Upper lobe of right lung (tissue), 1 donor: Measurements from ENCODE around the gene ANK3. TPM values are rescaled to one million over a fixed set of nuclear protein-coding genes. Genes with fewer than 3 reads are reported as not detected.

Experiments
- ATAC-seq: fragments of 200-7000 bp; cut with Tn5 transposase; one replicate; pipeline ENCODE4 v1.9.1; 2020; ENCODE audit warnings: mild to moderate bottlenecking, moderate library complexity
- DNase-seq: peaks from one replicate; pipeline ENCODE4 v3.0.0-alpha.2; 2020
- H3K27ac ChIP-seq: fragments of 200-600 bp; one replicate; pipeline ENCODE4 v1.8.0; 2022
- H3K27me3 ChIP-seq: fragments of 200-600 bp; one replicate; pipeline ENCODE4 v1.8.0; 2022; ENCODE audit warnings: mild to moderate bottlenecking
- H3K36me3 ChIP-seq: fragments of 200-600 bp; one replicate; pipeline ENCODE4 v1.8.0; 2022
- H3K4me1 ChIP-seq: fragments of 200-600 bp; one replicate; pipeline ENCODE4 v1.8.0; 2022
- H3K4me3 ChIP-seq: fragments of 200-600 bp; one replicate; pipeline ENCODE4 v1.8.0; 2022; ENCODE audit warnings: mild to moderate bottlenecking
- H3K9me3 ChIP-seq: fragments of 200-600 bp; one replicate; pipeline ENCODE4 v1.8.0; 2022
- intact Hi-C: fragments of 100-400 bp; cut with DNase I; formaldehyde crosslinking; loops from one replicate; pipeline ENCODE4 v1.11.0; 2022
- total RNA-seq: library from RNA; stranded (reverse); fragmentation: NEBNext Ultra II Directional; extraction: Animal tissue kit (Norgen Biotek cat#: 25700); gene quantifications from one replicate; pipeline ENCODE4 v1.2.1, GENCODE V29; 2021
- TF ChIP-seq, protein P1 (sequence below): fragments of 200-600 bp; IDR thresholded peaks from one replicate; pipeline ENCODE4 v1.8.0; 2022; ENCODE audit warnings: antibody characterized with exemption
- donor health status: DM: no; HTN: yes; CAD: no; lungs with severe emphysema.

The ANK3 gene
- total RNA-seq, 1 donor from 2014 or later, result 91.1 TPM

DNA sequence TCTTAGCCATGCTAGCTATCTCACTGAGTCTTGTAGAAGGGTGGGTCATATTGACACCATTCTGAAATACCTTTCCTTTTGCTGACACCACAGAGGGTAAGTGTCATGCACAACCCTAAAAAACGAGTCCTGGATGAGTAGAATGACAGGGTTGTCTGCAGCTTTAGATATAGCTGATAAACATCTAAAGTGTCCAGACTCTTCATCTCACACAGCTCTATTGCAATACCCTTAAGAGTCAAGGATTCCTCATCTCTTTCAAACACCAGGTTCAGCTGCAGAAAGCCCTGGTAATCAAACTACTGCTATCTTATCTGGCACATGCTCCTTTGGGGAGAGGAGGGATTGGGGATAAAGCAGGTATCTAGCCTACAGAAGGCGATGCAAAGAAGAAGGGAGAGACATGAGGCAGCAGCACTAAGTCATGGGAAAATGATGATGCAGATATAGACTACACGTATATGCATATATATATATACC, 127.0 kb downstream of the ANK3 start:
- H3K27ac ChIP-seq, result no peak overlapping the region
- H3K27me3 ChIP-seq, result no peaks in the 10 kb centered on the region
- intact Hi-C loops, result no loop called here
- H3K4me3 ChIP-seq, result no peak overlapping the region
- ATAC-seq (no peak), DNase-seq (no peak)
- H3K36me3 ChIP-seq, result peaks cover 15% of the 10 kb centered on the region
- H3K9me3 ChIP-seq, result no peaks in the 10 kb centered on the region
- TF ChIP-seq, protein P1, sequence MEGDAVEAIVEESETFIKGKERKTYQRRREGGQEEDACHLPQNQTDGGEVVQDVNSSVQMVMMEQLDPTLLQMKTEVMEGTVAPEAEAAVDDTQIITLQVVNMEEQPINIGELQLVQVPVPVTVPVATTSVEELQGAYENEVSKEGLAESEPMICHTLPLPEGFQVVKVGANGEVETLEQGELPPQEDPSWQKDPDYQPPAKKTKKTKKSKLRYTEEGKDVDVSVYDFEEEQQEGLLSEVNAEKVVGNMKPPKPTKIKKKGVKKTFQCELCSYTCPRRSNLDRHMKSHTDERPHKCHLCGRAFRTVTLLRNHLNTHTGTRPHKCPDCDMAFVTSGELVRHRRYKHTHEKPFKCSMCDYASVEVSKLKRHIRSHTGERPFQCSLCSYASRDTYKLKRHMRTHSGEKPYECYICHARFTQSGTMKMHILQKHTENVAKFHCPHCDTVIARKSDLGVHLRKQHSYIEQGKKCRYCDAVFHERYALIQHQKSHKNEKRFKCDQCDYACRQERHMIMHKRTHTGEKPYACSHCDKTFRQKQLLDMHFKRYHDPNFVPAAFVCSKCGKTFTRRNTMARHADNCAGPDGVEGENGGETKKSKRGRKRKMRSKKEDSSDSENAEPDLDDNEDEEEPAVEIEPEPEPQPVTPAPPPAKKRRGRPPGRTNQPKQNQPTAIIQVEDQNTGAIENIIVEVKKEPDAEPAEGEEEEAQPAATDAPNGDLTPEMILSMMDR, result no peak
- no peaks in the 10 kb centered on the region for H3K4me1 ChIP-seq

DNA sequence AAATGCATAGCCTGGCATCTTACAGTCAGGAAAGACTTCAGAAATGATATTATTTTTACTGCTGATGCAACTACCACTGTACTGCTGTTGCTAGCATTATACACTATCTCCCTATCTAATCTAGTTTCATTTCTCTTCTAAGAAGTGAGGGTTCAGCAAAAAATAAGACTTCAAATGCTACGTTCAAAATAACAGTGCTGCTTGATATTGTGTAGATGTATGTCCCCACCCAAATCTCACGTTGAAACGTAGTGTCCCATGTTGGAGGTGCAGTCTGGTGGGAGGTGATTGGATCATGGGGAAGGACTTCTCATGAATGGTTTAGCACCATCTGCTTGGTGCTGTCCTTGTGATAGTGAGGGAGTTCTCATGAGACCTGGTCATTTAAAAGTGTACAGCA, 129.4 kb downstream of the ANK3 start:
- ATAC-seq (no peak), DNase-seq (no peak)
- TF ChIP-seq, protein P1, result no peak
- H3K27me3 ChIP-seq, result no peaks in the 10 kb centered on the region
- H3K36me3 ChIP-seq, result peaks cover 15% of the 10 kb centered on the region
- no peak overlapping the region for H3K4me3 ChIP-seq
- H3K27ac ChIP-seq, result no peak overlapping the region
- H3K9me3 ChIP-seq, result no peaks in the 10 kb centered on the region
- intact Hi-C loops, result no loop called here
- H3K4me1 ChIP-seq, result no peaks in the 10 kb centered on the region

DNA sequence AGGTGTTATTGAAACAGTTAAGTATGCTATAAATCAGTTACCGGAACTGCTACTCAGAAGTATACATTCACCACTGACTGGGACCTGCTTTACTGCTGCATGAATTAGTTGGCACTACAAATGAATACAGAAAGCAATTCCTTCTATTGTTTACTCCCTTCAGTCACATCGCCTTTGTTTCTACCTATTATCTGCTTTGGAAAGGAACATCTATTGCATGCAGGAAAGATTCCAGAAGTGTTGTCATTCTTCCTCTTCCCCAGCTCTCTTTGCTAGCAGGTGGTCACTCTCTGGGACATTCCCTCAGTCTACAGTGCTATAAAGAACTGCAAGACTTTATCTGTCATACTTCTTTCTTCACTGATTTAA, 131.3 kb downstream of the ANK3 start:
- TF ChIP-seq, protein P1, result no peak
- no peaks in the 10 kb centered on the region for H3K9me3 ChIP-seq
- no peak overlapping the region for H3K4me3 ChIP-seq
- DNase-seq, result no peak
- intact Hi-C loops, result no loop called here
- peaks cover 12% of the 10 kb centered on the region for H3K36me3 ChIP-seq
- no peak overlapping the region for H3K27ac ChIP-seq
- no peak for ATAC-seq
- H3K4me1 ChIP-seq, result no peaks in the 10 kb centered on the region
- H3K27me3 ChIP-seq, result no peaks in the 10 kb centered on the region

DNA sequence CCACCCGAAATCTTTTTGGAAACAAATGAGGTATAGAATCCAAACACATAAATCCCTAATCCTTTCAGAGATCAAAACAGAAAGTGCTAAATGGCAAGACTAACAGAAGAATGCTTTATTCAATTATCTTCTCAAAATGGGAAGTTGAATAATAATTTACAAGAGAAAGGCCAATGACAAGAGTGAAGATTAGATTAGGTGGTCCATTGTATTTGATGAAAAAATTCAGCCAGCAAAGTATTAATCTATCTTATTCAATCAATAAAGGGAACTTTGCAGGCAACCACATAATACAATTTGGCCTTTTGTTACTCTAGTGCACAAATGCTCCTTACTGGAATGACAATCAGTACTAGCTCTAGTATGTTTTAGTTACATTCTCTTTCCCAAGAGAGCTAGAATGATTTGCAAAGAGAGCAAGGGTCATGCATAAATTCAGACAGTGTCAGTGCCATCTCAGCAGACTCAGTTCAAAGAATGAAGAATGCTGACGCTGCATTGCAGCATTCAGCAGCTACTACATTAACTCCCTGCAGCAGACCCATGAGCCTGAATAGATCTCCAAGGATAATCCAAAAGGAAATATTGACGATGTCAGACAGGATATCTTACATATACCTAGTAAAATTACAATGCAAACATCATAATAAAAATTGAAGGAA, 131.8 kb downstream of the ANK3 start:
- DNase-seq (no peak), ATAC-seq (no peak)
- H3K27ac ChIP-seq, result no peak overlapping the region
- H3K27me3 ChIP-seq, result no peaks in the 10 kb centered on the region
- intact Hi-C loops, result no loop called here
- H3K9me3 ChIP-seq, result no peaks in the 10 kb centered on the region
- no peaks in the 10 kb centered on the region for H3K4me1 ChIP-seq
- H3K36me3 ChIP-seq, result peaks cover 7% of the 10 kb centered on the region
- TF ChIP-seq, protein P1, result no peak
- H3K4me3 ChIP-seq, result no peak overlapping the region

DNA sequence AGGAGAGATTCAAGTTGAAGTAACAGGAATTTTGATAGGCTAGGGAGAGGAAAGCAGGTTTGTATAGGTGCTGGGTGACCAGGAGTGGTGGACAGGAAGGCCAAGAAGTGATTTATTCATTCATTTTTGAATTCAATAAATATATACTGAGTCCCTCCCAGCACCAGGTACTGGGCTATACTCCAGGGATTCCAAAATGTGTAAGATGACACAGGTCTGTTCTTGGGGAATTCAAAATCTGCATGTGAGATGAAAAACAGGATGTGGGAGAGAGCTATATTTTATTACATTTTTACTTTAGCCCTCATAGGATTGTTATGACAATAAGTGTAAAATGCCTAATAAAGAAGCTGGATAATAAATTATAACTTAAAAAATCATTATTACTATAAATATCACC, 134.9 kb downstream of the ANK3 start:
- Histone ChIP-seq H3K36me3 (no peaks in the 10 kb centered on the region), H3K9me3 (no peaks in the 10 kb centered on the region), H3K27me3 (no peaks in the 10 kb centered on the region), H3K27ac (no peak overlapping the region), H3K4me1 (no peaks in the 10 kb centered on the region), H3K4me3 (no peak overlapping the region)
- intact Hi-C loops, result no loop called here
- no peak for ATAC-seq
- no peak for DNase-seq
- TF ChIP-seq, protein P1, result no peak

DNA sequence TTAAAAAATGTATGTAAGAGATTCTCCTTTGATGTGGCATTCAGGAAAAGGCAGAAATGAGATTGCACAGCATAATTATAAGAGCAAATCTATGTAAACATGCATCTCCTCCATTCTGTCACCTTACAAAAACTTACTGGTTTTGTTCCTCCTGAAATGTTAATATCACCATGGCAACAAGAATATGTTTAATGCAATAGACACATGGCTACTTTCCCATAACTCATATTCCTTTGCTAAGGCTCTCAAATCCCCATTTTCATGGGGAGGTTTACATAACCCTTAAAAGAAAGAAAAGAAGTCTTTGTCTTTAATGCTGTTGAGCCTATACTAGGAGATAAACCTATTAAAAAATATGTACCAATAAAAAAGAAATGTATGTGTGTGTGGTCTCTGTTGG, 136.2 kb downstream of the ANK3 start:
- H3K36me3 ChIP-seq, result no peaks in the 10 kb centered on the region
- no peaks in the 10 kb centered on the region for H3K4me1 ChIP-seq
- no peaks in the 10 kb centered on the region for H3K9me3 ChIP-seq
- no peaks in the 10 kb centered on the region for H3K27me3 ChIP-seq
- TF ChIP-seq, protein P1, result no peak
- intact Hi-C loops, result no loop called here
- H3K27ac ChIP-seq, result no peak overlapping the region
- H3K4me3 ChIP-seq, result no peak overlapping the region
- ATAC-seq (no peak), DNase-seq (no peak)
